BLaER1 (cell line): ENCODE measurements around the gene TALDO1.

Experiments
- H3K27ac ChIP-seq: shearing (Covaris generic); formaldehyde crosslinking; 2 replicates; pipeline ENCODE4 v1.8.1; 2022
- H3K27me3 ChIP-seq: shearing (Covaris generic); formaldehyde crosslinking; 2 replicates; pipeline ENCODE4 v1.8.1; 2022
- H3K36me3 ChIP-seq: shearing (Covaris generic); formaldehyde crosslinking; 2 replicates; pipeline ENCODE4 v1.8.1; 2022
- H3K4me1 ChIP-seq: shearing (Covaris generic); formaldehyde crosslinking; 2 replicates; pipeline ENCODE4 v1.8.1; 2022
- H3K4me2 ChIP-seq: shearing (Covaris generic); formaldehyde crosslinking; 2 replicates; pipeline ENCODE4 v1.8.1; 2022
- H3K4me3 ChIP-seq: shearing (Covaris generic); formaldehyde crosslinking; 2 replicates; pipeline ENCODE4 v1.8.1; 2022
- H3K9ac ChIP-seq: shearing (Covaris generic); formaldehyde crosslinking; 2 replicates; pipeline ENCODE4 v1.8.1; 2022
- H3K9me3 ChIP-seq: shearing (Covaris generic); formaldehyde crosslinking; 2 replicates; pipeline ENCODE4 v1.8.1; 2022
- H4K20me1 ChIP-seq: shearing (Covaris generic); formaldehyde crosslinking; 2 replicates; pipeline ENCODE4 v1.8.1; 2022
- Cebpa-rat ChIP-seq: shearing (Covaris generic); IDR thresholded peaks from 2 replicates; pipeline ENCODE4 v1.8.1; 2022

Gene TALDO1

GRCh38 chr11:790721-791564 lies 43.7 kb downstream of the TALDO1 start:
- Histone ChIP-seq H4K20me1 (peaks cover 52% of the 10 kb centered on the region), H3K27me3 (no peaks in the 10 kb centered on the region), H3K9me3 (no peaks in the 10 kb centered on the region), H3K4me2 (no peak overlapping the region), H3K4me1 (peaks cover 50% of the 10 kb centered on the region), H3K27ac (no peak overlapping the region), H3K9ac (no peak overlapping the region), H3K4me3 (no peak overlapping the region), H3K36me3 (peaks cover 41% of the 10 kb centered on the region)
- TF ChIP-seq Cebpa-rat = no peak

DNA sequence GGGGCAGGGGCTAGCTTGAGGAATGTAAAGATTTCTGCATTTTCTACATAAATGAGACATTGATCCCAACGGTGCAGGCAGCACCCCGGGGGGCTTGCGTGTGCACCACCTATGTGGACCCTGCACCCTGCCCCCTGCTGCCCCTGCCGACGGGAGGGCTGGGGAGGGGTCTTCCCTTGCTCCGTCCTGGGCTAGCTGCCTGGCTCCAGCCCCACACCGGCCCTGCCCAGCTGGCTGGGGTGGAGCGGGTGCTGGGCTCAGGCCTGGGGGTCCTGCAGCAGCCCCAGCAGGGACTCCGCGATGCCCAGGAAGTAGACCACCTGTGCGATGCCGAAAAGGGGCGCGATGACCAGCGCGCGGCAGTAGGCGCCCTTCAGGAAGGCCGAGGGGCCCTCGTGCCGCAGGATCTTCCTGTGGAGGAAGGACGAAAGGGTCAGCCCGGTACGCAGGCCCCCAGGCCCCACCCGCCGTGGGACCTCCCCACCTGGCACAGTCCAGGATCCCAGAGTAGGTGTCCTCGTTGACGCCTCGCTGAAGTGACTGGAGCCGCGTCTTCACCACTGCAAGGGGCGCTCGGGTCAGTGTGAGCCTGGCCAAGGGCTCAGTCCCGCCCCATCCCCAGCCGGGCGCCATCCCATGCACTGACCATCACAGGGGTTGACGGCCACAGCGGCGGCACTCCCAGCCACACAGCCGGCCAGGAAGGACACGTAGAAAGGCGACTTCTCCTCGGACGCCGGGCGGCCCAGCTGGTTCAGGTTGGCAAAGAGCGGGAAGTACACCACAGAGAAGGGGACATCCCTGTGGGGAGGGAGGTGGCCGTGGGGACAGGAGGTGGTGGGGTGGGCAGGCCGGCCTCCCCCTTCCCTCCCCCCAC lies 44.6 kb downstream of the TALDO1 start:
- no peak for TF ChIP-seq Cebpa-rat
- peaks cover 48% of the 10 kb centered on the region for H3K4me1 ChIP-seq
- H3K4me3 ChIP-seq = no peak overlapping the region
- H4K20me1 ChIP-seq = peaks cover 60% of the 10 kb centered on the region
- H3K36me3 ChIP-seq = peaks cover 41% of the 10 kb centered on the region
- no peaks in the 10 kb centered on the region for H3K27me3 ChIP-seq
- H3K4me2 ChIP-seq = no peak overlapping the region
- H3K27ac ChIP-seq = no peak overlapping the region
- H3K9me3 ChIP-seq = no peaks in the 10 kb centered on the region
- no peak overlapping the region for H3K9ac ChIP-seq

DNA sequence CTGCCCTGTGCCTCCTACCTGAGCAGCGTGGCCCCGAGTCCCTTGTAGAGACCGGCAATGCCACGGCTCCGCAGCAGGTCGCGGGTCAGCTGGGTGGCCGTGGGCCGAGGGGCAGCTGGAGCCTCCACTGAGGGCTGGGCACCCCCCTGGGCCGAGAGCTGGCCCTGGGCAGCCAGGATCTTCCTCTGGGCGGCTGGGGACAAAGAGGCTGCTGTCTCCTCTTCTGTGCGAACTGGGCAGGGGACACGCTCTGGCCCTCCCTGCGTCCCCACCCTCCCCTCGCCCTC lies 45.2 kb downstream of the TALDO1 start:
- Histone ChIP-seq H3K4me2 (no peak overlapping the region), H4K20me1 (peaks cover 66% of the 10 kb centered on the region), H3K4me1 (peaks cover 49% of the 10 kb centered on the region), H3K36me3 (peaks cover 41% of the 10 kb centered on the region), H3K27me3 (no peaks in the 10 kb centered on the region), H3K9ac (no peak overlapping the region), H3K27ac (no peak overlapping the region), H3K4me3 (no peak overlapping the region), H3K9me3 (no peaks in the 10 kb centered on the region)
- TF ChIP-seq Cebpa-rat = no peak

DNA sequence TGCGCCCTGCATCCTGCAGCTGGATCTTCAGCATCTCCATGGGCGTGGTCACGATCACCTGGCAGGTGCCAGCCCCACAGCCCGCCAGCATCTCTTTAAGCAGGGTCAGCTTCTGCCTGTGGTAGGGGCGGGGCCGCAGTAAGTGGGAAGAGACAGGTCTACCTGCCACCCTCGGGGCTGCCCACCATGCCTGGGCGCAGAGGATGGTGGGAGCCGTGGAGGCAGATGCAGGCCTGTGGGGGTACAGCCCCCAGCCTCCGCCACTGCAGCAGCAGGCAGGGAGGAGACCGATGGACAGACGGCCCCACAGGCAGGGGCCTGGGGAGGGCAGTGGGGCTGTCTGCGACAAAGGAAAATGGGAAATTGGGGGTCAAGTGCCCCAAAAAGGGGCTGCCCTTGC lies 45.6 kb downstream of the TALDO1 start:
- H3K27me3 ChIP-seq = no peaks in the 10 kb centered on the region
- H3K4me1 ChIP-seq = peaks cover 45% of the 10 kb centered on the region
- peaks cover 67% of the 10 kb centered on the region for H4K20me1 ChIP-seq
- no peak overlapping the region for H3K27ac ChIP-seq
- no peak overlapping the region for H3K4me2 ChIP-seq
- TF ChIP-seq Cebpa-rat = no peak
- no peaks in the 10 kb centered on the region for H3K9me3 ChIP-seq
- H3K9ac ChIP-seq = no peak overlapping the region
- H3K36me3 ChIP-seq = peaks cover 41% of the 10 kb centered on the region
- no peak overlapping the region for H3K4me3 ChIP-seq

- Histone ChIP-seq H3K4me2 (no peak overlapping the region), H3K9me3 (no peaks in the 10 kb centered on the region), H3K4me3 (no peak overlapping the region), H3K4me1 (peaks cover 42% of the 10 kb centered on the region), H4K20me1 (peaks cover 62% of the 10 kb centered on the region), H3K9ac (no peak overlapping the region), H3K27me3 (no peaks in the 10 kb centered on the region), H3K36me3 (peaks cover 41% of the 10 kb centered on the region), H3K27ac (no peak overlapping the region)
- no peak for TF ChIP-seq Cebpa-rat
Observed at GRCh38 chr11:793556-793955, 46.3 kb downstream of the TALDO1 start.

DNA sequence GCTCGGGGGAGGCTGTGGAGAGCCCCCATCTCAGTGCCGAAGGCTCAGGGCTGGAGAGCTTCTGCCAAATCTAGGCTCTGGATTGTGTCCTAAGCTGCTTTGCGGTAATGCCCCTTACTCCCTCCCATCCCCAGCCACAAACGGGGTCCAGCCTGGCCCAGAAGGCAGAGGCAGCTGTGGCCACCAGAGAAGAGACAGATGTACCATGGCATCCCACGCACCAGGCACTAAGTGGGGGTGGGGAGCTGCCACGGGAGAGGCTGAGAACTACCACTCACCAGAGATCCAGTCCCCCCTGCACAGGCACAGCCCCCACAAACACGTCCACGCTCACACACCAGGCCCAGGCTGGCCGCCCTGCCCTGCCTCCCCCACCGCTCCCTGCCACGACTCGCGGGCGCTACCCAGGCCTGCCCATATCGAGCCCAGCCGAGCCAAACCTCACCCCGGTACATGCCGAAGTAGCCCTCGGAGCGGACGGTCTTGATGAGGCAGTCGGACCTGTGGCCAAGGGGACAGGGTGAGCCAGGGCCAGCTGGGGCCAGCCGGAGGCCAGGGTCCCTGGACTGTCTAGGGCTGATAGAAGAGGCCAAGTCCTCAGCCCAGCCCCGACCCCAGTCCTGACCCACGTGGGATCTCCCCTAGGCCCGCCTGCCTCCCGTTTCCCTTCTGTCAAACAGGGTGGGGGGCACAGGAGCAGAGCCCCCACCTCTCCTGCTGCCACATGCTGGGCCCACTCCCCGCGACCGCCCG lies 46.9 kb downstream of the TALDO1 start:
- H3K9ac ChIP-seq = 0 out of 2 replicates have a peak overlapping the region, but pooled peaks have one; percentile 2
- 0 out of 2 replicates have a peak overlapping the region, but pooled peaks have one; percentile 7 for H3K4me2 ChIP-seq
- no peaks in the 10 kb centered on the region for H3K27me3 ChIP-seq
- peaks cover 58% of the 10 kb centered on the region for H4K20me1 ChIP-seq
- TF ChIP-seq Cebpa-rat = no peak
- H3K36me3 ChIP-seq = peaks cover 44% of the 10 kb centered on the region
- H3K9me3 ChIP-seq = no peaks in the 10 kb centered on the region
- H3K4me3 ChIP-seq = no peak overlapping the region
- peaks cover 36% of the 10 kb centered on the region for H3K4me1 ChIP-seq
- H3K27ac ChIP-seq = no peak overlapping the region

- Histone ChIP-seq H3K27ac (0 out of 2 replicates have a peak overlapping the region, but pooled peaks have one; percentile 81), H4K20me1 (peaks cover 64% of the 10 kb centered on the region), H3K27me3 (no peaks in the 10 kb centered on the region), H3K4me1 (peaks cover 31% of the 10 kb centered on the region), H3K9ac (peak overlapping the region; percentile 78; the same call in 1 of the 2 replicates), H3K36me3 (peaks cover 52% of the 10 kb centered on the region), H3K4me3 (peak overlapping the region; percentile 97), H3K4me2 (peak overlapping the region; percentile 100), H3K9me3 (no peaks in the 10 kb centered on the region)
- no peak for TF ChIP-seq Cebpa-rat
Observed at GRCh38 chr11:794766-795633, 47.7 kb downstream of the TALDO1 start.

- Histone ChIP-seq H4K20me1 (peaks cover 61% of the 10 kb centered on the region), H3K4me3 (peak overlapping the region; percentile 97), H3K4me1 (peaks cover 31% of the 10 kb centered on the region)
Observed at GRCh38 chr11:795634-796564, 48.6 kb downstream of the TALDO1 start.

More at GRCh38 chr11:795634-796564, 48.6 kb downstream of the TALDO1 start:
- Histone ChIP-seq H3K27ac (peak overlapping the region; percentile 88), H3K36me3 (peaks cover 58% of the 10 kb centered on the region), H3K4me2 (peak overlapping the region; percentile 100), H3K9me3 (no peaks in the 10 kb centered on the region), H3K27me3 (no peaks in the 10 kb centered on the region), H3K9ac (peak overlapping the region; percentile 90)
- no peak for TF ChIP-seq Cebpa-rat
